SHP77 treated with DMSO at 0.1 percent for 48 hours (cell line): ENCODE data around the gene ZNF132.
"Not testable (repeated sequence)": the region's sequence is repeated elsewhere in the genome, so short reads cannot be mapped to it uniquely, and the experiment has no call there.

Experiments used
- DNase-seq: peaks from one replicate; lab custom pipeline; 2025; lab: John Stamatoyannopoulos, UW

ZNF132 gene

GRCh38 chr19:58439576-58440554 is at the start of gene ZNF132:
Gene ZNF132 (minus strand): TSS chr19:58440153. CDS start chr19:58439821, 332 bp downstream.
- no peak for DNase-seq

- not testable (repeated sequence) for DNase-seq
Observed at GRCh38 chr19:58484349-58484748, 44.4 kb upstream of the ZNF132 start.

GRCh38 chr19:58483776-58484175 is 43.8 kb upstream of the ZNF132 start:
- no peak for DNase-seq

- no peak for DNase-seq
Observed at GRCh38 chr19:58482372-58482771, 42.4 kb upstream of the ZNF132 start.

- no peak for DNase-seq
Observed at GRCh38 chr19:58480831-58481230, 40.9 kb upstream of the ZNF132 start.

GRCh38 chr19:58480481-58480830 is 40.5 kb upstream of the ZNF132 start:
- no peak for DNase-seq

- DNase-seq: no peak
Observed at GRCh38 chr19:58479736-58480480, 40.0 kb upstream of the ZNF132 start.

GRCh38 chr19:58479303-58479702 is 39.4 kb upstream of the ZNF132 start:
- DNase-seq: no peak

GRCh38 chr19:58477871-58478270 is 37.9 kb upstream of the ZNF132 start:
- DNase-seq: no peak

- no peak for DNase-seq
Observed at GRCh38 chr19:58477130-58477529, 37.2 kb upstream of the ZNF132 start.

- DNase-seq: no peak
Observed at GRCh38 chr19:58476498-58477015, 36.6 kb upstream of the ZNF132 start.

GRCh38 chr19:58475714-58476497 is 36.0 kb upstream of the ZNF132 start, which contains the start of gene ZNF446:
Gene ZNF446 (plus strand): TSS chr19:58476352. CDS start chr19:58477219, 867 bp downstream.
- peak; percentile 91 for DNase-seq

- DNase-seq: no peak
Observed at GRCh38 chr19:58474997-58475713, 35.2 kb upstream of the ZNF132 start.

- no peak for DNase-seq
Observed at GRCh38 chr19:58474291-58474996, 34.5 kb upstream of the ZNF132 start.

- no peak for DNase-seq
Observed at GRCh38 chr19:58473775-58474174, 33.8 kb upstream of the ZNF132 start.

GRCh38 chr19:58471736-58472135 is 31.8 kb upstream of the ZNF132 start:
- DNase-seq: no peak

GRCh38 chr19:58470837-58471543 is 31.0 kb upstream of the ZNF132 start:
- not testable (repeated sequence) for DNase-seq

- no peak for DNase-seq
Observed at GRCh38 chr19:58469241-58470013, 29.5 kb upstream of the ZNF132 start.

GRCh38 chr19:58468216-58468839 is 28.4 kb upstream of the ZNF132 start:
- no peak for DNase-seq
